Vagina (tissue), 2 donors: Measurements from ENCODE around the gene FEM1B.

Experiments
- POLR2A ChIP-seq, 2 donors: fragments of 450-650 bp; IDR thresholded peaks; one replicate each; pipeline ENCODE4 v1.6.1; 2017; ENCODE audit warnings: antibody characterized with exemption in 2 of 2, mild to moderate bottlenecking in 2 of 2, moderate library complexity in 2 of 2
- POLR2AphosphoS5 ChIP-seq, 2 donors: sonication (generic); formaldehyde crosslinking; IDR thresholded peaks; one replicate each; pipeline ENCODE4 v1.9.0; 2017; ENCODE audit warnings: antibody characterized with exemption in 2 of 2, mild to moderate bottlenecking in 2 of 2, low read depth in 1 of 2; ENCODE audit not compliant: insufficient read depth in 1 of 2
- TF ChIP-seq, protein P1 (sequence below), 3 experiments: fragments of 450-650 bp in 2 of 3; fragments of 200-600 bp in 1 of 3; sonication (generic) in 1 of 3; IDR thresholded peaks; one replicate each; pipeline ENCODE4 v1.5.1; 2017 to 2019; ENCODE audit warnings: antibody characterized with exemption in 3 of 3, mild to moderate bottlenecking in 2 of 3, moderate library complexity in 2 of 3

DNA sequence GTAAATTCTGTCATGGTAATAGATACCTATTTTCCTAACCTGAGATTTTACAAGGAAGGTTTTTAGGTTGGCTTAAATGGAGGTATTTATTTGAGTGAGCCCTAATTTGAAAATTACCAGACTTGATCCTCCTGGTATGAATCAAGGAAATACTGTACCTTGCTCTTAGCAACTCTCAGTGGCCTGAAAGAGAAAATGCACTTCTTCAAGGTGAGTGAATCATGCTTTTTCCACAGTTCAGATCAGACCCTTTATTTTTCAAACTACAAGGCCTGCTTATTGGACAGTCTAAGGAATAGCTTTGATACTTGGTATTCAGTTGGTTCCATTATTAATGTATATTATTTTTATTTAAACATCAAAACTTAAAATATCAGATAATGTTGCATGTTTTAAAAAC lies 15.4 kb downstream of the FEM1B start:
- TF ChIP-seq, protein P1, sequence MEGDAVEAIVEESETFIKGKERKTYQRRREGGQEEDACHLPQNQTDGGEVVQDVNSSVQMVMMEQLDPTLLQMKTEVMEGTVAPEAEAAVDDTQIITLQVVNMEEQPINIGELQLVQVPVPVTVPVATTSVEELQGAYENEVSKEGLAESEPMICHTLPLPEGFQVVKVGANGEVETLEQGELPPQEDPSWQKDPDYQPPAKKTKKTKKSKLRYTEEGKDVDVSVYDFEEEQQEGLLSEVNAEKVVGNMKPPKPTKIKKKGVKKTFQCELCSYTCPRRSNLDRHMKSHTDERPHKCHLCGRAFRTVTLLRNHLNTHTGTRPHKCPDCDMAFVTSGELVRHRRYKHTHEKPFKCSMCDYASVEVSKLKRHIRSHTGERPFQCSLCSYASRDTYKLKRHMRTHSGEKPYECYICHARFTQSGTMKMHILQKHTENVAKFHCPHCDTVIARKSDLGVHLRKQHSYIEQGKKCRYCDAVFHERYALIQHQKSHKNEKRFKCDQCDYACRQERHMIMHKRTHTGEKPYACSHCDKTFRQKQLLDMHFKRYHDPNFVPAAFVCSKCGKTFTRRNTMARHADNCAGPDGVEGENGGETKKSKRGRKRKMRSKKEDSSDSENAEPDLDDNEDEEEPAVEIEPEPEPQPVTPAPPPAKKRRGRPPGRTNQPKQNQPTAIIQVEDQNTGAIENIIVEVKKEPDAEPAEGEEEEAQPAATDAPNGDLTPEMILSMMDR (IDR thresholded peaks at IDR 0.05), result no peak
- no peak for TF ChIP-seq POLR2AphosphoS5 (IDR thresholded peaks at IDR 0.05; ENCODE audit: insufficient read depth in 1 of 2, low read depth in 1 of 2)
- TF ChIP-seq POLR2A (IDR thresholded peaks at IDR 0.05), result no peak
